IPS DF 4.7 (cell line): Measurements from ENCODE around the gene NAGPA.
"Not testable (repeated sequence)": the region's sequence is repeated elsewhere in the genome, so short reads cannot be mapped to it uniquely, and the experiment has no call there.

Experiments
- DNase-seq: peaks from one replicate; pipeline ENCODE4 v3.0.0-alpha.2; 2013; ENCODE audit warnings: low spot score; ENCODE audit errors: extremely low read depth

NAGPA gene, protein sequence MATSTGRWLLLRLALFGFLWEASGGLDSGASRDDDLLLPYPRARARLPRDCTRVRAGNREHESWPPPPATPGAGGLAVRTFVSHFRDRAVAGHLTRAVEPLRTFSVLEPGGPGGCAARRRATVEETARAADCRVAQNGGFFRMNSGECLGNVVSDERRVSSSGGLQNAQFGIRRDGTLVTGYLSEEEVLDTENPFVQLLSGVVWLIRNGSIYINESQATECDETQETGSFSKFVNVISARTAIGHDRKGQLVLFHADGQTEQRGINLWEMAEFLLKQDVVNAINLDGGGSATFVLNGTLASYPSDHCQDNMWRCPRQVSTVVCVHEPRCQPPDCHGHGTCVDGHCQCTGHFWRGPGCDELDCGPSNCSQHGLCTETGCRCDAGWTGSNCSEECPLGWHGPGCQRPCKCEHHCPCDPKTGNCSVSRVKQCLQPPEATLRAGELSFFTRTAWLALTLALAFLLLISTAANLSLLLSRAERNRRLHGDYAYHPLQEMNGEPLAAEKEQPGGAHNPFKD

DNA sequence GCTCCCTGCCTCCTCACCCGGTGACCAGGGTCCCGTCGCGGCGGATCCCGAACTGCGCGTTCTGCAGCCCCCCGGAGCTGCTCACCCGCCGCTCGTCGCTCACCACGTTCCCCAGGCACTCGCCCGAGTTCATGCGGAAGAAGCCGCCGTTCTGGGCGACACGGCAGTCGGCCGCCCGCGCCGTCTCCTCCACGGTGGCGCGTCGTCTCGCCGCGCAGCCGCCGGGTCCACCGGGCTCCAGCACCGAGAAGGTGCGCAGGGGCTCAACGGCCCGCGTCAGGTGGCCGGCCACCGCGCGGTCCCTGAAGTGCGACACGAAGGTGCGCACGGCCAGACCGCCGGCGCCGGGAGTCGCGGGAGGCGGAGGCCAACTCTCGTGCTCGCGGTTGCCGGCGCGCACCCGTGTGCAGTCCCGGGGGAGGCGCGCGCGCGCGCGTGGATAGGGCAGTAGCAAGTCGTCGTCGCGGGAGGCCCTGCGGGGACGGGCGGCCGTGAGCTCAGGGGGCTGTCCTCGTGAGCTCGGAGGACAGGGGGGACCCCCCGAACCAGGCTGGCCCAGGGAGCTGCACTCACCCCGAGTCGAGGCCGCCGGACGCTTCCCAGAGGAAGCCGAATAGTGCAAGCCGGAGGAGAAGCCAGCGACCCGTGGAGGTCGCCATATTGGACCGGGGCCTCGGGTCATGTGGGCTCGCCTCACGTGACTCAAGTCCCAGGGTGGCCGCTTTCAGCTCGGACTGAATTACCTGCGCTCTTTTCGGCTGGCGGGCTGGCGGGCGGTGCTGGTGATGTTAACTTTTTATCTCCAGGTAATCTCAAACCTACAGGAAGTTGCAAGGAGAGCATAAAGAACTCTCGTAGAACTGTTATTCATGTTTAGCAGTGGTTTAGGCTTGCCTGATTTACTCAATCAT, at the start of gene NAGPA:
Gene NAGPA (minus strand): TSS at position 680 of the 911 bp plus-strand sequence. CDS start 21 bp downstream, at position 659.
- no peak for DNase-seq

DNA sequence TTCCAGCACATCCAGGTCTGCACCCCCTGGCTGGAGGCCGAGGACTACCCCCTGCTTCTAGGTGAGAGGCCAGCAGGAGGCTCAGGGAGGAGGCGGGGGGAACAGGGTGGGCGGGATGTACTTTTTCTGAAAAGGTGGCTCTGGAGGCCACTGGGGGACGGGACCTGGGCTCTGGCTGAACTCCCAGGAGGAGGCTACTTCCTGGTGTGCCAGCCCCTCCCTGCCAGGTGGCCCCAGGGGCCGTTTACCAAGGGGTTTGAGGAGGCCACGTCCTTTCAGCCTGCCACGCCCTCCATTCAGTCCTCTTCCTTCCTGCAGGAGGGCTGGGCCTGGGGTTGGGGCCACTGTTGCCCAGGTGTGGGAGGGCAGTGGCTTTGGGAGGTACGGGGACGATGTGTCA, 47.3 kb upstream of the NAGPA start:
- not testable (repeated sequence) for DNase-seq

DNA sequence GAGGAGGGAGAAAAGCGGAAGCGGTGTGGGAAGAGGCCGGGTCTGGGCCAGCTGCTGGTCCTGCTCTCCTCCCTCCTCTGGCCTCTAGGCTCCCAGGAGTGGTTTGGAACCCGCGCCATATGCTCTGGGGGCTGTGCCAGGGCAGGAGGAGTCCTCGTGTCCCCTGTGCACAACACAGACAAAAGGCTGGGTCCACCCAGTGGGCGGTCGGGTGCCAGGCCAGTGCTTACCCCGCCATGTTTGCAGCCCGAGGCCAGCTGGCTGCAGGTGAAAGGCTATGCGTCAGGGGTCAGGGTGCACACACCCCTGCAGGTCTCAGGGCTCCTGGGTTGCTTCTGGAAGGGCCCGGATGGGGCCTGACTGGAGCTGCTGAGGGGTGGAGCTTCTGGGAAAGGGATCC, 46.7 kb upstream of the NAGPA start:
- not testable (repeated sequence) for DNase-seq

DNA sequence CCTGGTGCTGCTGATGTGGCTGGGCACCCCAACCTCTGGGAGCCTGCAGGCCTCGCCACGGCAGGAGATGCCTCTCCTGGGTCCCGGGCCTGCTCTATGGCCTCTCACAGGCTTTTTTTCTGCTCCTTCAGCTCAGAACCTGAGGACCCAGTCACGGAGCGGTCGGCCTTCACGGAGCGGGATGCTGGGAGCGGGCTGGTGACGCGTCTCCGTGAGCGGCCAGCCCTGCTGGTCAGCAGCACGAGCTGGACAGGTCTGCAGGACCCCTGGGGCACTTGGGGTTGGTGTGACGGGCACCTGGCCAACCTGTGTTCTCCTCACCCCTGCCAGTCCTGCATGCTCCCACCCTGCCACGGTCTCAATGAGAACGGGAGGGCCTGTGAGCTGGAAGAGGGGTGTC, 44.9 kb upstream of the NAGPA start:
- no peak for DNase-seq

DNA sequence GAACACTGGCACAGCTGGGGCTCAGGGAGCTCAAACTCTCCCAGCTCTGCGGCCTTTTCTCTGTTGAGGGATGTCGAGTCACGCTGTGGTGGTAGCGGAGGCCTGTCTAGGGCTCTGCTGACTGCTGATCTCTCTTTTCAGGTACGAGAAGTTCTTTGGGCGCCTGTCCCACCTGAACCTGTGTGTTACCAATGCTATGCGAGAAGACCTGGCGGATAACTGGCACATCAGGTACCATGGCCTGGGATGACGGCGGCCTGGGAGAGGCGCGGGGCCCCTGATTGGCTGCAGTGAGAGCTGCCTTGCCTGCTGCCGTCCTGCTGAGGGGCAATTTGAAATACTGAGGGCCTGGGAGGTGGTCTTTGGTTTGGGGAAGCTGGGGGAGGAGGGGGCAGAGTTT, 43.6 kb upstream of the NAGPA start:
- DNase-seq, result no peak

DNA sequence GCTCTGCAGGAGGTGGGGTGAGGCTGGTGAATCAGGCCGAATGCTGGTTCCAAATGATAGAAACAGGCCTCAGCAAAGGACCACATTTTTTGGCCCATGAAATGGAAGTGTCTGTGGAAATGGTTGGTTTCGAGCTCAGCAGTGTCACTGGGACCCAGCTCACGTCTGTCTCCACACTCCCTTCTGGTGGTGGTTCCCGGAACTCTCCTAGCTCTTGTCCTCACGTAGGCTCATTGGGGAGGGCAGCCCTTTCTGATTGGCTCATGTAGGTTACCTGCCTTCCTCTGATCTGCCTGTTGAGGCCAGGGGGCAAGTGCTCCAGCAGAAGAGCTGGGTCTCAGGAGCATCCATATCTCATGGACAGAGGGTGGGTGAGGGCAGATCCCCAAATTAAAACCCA, 41.9 kb upstream of the NAGPA start:
- no peak for DNase-seq

DNA sequence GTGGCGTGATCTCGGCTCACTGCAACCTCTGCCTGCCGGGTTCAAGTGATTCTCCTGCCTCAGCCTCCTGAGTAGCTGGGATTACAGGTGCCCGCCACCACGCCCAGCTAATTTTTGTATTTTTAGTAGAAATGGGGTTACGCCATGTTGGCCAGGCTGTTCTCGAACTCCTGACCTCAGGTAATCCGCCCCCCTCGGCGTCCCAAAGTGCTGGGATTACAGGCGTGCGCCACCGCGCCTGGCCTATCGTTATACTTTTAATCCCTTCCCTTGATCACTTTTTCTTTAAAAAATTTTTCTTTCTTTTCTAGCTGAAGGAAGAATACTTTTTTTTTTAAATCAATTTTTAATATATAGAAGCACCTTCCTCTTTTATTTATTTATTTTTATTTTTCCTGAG, 40.0 kb upstream of the NAGPA start:
- not testable (repeated sequence) for DNase-seq

DNA sequence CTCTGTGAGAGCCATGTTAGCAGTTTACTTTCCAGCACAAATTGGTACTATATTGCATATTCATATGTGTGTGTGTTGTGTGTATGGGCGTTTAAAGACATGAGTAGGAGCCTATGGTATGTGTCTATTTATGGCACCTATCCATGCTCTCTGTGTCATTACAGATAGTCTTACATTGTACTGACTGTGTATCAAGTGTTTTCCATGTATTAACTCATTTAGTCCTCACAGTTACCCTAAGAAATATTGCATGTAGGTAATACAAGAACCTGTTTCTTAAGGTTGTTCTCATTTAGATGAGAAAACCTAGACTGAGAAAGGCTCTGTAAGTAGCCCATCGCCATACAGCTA, 39.5 kb upstream of the NAGPA start:
- no peak for DNase-seq

DNA sequence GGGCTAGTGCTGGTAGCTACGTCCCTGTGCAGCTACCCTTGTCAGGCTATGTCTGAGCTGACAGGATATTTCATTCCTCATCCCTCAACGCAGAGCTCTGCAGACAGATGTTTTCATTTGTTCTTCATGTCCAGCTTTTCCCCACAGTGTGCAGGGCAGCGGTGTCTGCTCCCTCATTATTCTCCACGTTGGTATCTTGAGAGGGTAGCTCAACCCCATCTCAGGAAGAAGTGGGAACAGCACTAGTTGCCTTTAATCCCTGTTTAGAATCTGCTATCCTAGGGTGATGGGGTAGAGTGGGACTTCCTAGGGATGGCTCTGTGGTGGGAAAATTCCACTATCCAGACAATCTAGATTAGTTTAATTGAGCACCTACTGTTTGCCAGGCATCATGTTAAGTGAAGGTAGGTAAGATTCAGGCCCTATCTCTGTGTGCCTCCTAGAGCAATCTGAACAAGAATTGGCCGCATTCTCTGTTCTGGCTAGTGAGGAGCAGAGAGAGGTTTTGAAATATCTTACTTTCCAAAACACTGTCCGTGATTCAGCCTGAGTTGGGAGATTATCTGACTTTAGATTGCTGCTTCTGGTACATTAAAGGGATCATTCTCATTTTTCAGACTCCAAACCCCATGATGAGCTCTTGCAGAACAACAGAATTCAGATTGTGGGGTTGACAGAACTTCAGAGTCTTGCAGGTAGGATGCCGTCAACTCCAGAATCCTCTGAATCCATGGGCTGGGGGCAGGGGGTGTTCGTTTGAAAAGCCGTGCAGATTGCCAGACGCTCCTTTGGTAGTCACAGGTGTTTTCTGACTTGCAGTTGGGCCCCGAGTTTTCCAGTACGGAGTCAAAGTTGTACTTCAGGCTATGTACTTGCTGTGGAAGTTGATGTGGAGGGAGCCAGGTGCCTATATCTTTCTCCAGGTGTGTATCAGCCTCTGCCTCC, 38.9 kb upstream of the NAGPA start:
- DNase-seq, result no peak

DNA sequence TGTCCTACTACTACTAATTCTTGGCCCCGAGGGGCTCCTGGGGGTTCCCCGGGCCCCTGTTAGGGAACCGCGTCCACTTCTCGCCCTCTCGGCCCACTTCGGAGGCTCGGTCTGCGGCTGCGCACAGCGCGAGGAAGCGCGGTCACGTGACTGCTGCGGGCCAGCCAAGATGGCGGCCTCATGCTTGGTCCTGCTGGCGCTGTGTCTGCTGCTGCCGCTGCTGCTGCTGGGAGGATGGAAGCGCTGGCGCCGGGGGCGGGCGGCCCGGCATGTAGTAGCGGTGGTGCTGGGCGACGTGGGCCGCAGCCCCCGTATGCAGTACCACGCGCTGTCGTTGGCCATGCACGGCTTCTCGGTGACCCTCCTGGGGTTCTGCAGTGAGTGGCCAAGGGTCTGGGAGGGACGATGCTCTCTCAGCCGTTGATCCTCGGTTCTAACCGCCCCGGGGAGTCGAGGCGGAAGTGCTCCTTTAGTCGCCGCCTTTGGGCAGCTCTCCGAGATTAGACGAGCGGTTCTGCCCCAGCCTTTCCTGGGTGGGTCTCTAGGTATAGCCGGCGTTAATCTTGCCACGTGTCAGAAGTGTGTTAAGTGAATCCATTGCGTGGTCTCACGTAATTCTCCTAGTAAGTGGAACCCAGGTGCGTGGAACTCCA, 38.1 kb upstream of the NAGPA start, which contains the start of gene ALG1:
Gene ALG1 (plus strand): TSS at position 163 of the 653 bp plus-strand sequence. CDS start 7 bp downstream, at position 170.
- peak; percentile 69 for DNase-seq

DNA sequence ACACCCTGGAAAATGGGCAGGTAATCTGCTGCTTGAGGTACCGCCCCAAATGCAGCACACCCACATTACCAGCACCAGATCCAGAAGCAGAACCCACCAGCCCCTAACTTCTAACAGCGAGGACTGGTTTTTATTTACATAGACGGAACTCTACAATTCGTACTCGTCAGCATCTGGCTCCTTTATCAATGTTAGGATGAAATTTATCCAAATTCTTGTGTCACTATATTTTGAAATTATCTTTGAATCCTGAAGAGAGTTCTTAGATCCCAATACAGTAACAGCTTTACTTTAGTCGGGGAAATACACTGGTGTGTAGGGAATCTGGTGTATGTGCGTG, 37.6 kb upstream of the NAGPA start:
- DNase-seq, result no peak

DNA sequence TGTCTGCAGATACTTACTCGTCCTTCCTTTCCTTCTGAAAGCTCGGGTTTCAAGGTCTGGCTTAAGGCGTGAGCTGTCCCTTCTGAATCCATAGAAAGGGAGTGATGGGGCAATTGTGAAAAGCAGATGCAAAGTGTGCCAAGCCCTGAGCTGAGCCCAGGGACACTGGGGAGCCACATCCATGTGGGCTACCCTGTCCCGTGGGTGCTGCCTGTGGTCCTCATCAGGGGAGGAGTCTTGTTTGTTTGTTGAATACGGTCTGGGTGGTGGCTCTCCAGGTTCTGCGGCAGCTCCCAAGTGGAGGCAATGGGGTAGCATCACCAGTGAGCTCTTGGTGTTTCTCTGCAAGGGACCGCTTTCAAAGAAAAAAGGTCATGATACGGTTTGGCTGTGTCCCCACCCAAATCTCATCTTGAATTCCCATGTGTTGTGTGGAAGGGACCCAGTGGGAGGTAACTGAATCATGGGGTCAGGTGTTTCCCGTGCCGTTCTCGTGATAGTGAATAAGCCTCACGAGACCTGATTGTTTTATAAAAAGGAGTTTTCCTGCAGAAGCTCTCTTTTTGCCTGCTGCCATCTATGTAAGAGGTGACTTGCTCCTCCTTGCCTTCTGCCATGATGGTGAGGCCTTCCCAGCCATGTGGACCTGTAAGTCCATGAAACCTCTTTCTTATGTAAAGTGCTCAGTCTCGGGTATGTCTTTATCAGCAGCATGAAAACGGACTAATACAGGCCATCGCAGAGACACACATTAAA, 36.9 kb upstream of the NAGPA start:
- DNase-seq, result no peak

DNA sequence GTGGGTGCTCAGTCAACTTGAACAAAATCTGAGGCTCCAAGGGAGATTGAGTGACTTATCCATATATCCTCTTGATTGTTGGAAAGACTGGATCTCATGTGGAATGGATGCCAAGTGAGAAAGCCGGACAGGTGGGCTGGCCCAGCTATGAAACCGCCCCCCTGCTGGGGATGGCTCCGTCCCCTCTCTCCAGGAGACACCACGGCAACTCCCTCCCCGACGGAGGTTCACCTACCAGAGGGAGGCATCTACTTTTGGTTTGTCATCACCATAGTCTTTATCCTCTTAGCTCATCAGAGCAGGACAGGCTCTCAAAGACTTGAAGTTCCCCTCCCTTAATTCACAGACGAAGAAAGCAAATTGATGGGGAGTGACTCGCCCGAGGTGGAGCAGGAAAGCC, 36.1 kb upstream of the NAGPA start:
- no peak for DNase-seq

DNA sequence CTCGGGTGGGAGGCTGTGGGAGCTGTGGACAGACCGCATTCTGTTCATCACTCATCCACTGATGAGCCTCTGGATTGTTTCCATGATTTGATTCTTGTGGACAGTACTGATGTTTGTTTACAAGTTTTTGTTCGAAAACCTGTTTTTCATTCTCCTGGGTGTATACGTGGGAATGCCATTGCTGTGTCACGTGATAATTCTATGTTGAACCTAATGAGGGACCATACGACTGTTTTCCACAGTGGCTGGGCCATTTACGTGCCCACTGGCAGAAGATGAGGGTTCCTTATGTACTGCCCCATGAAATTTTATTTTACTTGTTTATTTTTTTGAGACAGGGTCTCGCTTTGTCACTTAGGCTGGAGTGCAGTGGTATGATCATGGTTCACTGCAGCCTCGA, 35.3 kb upstream of the NAGPA start:
- no peak for DNase-seq

DNA sequence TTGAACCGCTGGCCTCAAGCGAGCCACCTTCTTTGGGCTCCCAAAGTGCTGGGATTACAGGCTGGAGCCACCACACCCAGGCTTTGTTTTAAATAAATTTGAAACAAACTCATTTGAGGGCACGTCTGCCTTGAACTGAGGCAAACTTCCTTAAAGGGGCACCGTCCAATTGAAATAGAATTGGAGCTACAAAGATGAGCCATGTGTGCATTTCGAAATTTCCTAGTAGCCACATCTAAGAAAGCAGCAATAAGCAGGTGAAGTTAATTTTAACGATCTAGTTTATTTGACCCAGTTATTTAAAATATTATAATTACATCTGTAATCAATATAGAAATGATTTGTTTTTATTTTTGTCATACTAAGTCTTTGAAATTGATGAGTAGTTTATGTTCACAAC, 32.8 kb upstream of the NAGPA start:
- no peak for DNase-seq

DNA sequence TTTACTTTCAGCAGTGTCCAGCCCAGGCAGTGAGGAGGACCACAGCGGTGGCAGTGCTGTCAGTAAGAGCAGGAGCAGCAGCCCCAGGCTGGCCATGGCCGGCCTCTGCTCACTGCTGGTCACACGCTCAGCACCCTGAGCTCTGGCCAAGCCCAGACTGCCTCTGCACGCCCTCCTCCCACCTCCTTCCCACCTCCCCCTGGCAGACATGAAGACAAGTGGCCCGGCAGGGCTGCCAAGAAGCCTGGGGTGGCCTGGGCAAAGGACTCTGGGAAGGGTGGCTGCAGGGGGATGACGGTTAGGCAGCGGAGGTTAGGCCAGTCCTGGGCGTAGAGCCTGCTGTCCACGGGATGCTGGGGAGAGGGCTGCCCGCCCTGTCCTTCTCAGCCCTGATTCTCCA, 32.1 kb upstream of the NAGPA start, which contains the start of gene C16orf89:
Gene C16orf89 (minus strand): TSS at position 144 of the 400 bp plus-strand sequence. CDS start 48 bp downstream, at position 96.
- no peak for DNase-seq

DNA sequence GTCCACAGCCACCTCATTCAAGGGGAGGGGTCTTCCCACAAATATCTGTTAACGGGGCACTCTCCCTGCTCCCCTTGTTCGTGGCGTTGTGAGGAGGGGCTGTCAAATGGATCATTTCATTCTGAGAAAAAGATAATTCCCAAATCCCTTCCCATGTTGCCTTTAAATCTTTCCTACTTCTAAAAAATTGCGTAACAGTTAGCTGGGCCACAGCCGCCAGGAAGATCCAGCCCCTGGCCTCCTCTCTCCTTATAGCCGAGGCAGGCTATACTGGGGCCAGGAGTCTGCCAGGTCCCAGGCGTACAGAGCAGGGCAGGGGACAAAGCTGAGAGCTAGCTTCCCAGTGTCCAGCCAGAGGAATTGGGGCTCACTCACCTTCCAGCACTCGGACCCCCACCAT, 31.6 kb upstream of the NAGPA start:
- no peak for DNase-seq

DNA sequence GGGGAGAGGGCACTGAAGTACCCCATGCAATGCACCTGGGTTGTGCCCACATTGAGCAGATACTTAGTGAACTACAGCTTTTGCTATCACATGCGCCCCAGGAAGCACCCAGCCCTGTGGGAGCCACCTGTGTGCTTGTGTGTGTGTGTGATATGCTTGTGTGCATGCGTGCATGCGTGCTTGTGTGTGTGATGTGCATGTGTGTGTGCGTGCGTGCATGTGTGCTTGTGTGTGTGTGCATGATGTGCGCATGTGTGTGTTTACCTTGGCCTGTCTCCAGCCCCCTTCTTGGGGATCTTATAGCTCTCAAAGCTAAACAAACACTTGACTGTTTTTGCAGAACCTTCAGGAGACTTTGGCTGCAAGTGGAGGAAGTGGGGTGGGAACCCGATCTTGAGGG, 31.2 kb upstream of the NAGPA start:
- DNase-seq, result no peak

DNA sequence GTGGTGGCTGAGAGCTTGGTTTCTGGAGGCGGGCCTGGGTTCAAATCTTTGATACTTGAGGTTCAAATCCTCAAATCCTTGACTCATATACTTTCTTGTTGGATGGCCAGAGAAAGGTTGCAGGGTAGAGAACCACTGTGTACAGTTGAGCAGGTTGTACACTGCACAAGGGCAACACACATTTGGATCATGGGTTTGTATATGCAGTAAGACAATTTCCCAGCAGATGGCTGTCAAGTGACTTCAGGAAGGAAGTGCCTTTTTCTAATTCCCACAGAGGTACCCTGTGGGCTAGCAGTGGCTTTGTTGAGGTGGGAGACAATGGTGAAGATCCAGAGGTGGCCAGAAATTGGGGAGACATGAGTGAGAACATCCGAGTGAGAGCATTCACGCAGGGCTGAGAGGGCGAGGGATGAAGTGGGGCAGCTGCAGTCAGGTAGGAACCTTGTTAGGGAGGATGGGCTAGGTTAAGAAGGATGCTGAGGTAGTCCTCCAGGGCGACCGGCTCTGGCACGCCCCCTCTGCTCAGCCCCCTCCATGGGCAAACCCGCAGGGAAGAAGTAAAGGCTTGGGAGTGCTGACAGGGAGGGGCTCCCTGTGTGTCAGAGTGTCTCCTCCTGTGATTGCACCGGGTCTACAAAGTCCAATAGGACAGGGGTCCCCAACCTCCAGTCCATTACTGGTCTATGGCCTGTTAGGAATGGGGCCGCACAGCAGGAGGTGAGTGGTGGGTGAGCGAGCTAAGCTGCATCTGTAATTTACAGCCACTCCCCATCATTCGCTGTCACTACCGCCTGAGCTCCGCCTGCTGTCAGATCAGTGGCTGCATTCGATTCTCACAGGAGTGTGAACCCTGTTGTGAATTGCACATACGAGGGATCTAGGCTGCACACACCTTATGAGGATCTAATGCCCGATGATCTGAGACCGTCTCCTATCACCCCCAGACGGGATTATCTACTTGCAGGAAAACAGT, 29.3 kb upstream of the NAGPA start:
- no peak for DNase-seq
